GM21367 (cell line): ENCODE measurements around the gene BANF2.

Experiments
- ATAC-seq: cut with Tn5 transposase; IDR thresholded peaks from one replicate; pipeline ENCODE4 v1.9.1; 2021; ENCODE audit not compliant: unreplicated experiment

BANF2 gene

DNA sequence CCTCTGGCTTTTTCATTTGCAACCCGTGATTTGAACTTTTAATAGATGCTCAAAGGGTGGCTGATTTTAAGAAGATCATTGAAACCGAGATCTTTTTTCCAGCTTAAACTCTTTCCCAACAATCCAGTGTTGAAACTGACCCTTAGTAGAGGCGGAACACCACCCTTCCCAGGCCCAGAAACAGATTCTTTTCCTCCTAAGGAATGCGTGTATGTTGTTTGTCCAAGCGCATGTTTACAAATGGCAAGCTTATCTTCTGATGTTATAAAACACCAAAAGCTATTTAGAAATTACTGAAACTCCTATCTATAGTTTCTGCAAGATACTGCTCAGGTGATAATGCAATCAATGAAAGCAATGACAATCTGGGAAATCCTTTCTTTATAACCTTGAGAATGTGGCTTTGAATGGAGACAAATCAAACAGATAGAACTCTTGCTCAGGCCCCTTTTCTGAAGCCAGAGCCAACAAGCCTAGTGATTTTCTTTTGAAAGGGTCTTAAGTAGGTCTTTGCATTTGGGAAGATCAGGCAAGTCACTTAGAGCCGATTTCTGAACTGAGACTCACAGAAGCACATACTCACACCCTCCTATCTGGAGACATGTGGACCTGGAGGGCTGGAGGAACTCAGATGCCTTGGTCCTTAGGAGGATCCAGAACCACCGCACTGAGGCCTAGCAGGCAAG, 9.1 kb downstream of the BANF2 start:
- no peak for ATAC-seq

DNA sequence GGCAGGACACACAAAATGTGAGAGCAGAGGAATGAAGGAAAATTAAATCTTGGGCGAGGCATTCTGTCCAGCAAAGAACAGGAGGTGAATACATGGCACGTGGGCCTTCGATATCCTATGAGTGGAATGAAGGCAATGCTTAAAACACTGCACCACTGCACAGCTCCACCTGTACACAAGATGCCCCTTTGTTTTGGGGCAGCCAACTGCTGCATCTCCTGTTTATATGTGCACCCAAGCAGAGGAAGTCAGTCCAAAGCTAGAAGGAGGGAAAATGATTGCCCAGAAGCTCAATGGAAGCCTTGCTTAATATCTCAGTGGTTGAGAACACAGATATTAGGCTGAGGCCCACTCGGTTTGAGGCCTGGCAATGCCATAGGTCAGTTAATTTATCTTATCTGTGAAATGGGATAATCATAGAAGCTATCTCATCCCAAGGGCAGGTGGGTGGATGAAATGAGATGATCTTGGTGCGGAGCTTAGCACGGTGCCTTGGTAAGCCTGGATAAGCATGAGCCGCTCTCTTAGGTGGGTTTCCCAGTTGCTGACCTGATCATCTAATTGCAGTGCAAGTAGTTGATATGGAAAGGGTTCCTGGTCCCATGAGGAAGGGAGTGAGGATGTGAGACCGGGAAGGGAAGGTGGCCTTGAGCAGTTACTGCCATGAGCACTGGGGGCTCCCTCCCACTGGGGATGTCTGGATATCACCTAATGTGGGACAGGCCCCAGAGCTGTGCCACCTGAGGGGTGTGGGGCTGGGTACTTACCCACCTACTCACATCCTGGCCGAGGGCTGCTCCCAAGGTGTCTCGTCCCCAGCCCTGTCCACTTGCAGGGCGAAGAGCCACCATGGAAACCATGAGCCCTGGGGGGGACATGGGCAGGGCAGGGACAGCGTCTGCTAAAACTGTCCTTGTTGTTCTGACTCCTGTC, 9.9 kb downstream of the BANF2 start:
- ATAC-seq: no peak

DNA sequence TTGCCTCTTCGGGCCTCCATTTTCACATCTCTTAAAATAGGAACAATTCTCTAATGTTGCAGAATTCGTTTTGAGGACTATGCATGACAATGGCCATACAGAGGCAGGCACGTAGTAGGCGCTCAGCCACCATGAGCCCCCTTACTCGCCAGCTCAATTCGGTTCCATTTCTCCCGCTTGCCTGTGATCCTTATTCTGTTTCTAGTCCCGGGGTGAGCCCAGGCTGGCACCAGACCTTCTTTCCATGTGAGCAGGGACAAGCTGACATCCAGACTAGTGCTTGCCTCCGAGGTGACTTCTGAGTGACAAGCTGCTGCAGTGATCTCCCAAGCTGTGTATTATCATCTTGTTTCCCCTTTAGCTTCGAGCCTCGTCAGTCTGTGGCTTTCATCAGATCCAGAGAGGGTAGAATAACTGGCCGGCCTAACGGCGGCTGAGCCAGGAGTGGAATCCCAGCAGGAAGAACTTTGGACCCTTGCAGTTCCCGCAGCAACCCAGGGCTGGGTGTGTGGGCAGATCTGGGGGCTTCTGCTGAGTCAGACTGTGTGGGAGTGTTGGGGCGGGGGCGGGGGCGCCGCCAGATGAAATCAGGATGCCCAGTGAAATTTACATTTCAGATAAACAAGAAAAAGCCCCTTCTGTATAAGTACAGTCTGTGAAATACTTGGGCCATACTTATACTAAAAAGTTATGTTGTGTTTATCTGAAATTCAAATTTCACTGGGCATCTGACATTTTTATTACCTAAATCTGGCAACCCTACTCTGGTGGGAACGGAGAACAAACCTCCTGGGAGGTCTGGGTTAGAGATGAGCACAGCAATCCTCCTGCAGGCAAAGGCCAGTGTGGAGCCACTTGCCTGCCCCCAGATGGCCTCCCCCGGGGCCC, 10.9 kb downstream of the BANF2 start:
- ATAC-seq: no peak

DNA sequence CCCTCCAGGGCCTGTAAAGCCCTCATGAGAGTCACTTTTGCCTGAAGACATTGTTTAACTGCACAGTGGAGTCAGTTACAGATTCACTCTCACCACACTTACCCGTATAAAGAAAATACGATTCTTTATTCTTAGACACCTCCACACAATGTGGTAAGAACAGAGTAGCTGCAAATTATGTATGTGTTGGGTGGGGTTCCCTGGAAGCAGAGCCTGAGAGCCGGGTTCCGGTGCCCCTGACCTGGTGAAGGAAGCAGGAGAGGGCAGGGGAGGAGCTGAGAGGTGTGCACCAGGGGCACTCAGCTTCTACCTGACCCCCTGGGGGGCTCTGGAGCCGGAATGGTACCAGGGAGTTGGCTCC, 11.5 kb downstream of the BANF2 start:
- no peak for ATAC-seq

DNA sequence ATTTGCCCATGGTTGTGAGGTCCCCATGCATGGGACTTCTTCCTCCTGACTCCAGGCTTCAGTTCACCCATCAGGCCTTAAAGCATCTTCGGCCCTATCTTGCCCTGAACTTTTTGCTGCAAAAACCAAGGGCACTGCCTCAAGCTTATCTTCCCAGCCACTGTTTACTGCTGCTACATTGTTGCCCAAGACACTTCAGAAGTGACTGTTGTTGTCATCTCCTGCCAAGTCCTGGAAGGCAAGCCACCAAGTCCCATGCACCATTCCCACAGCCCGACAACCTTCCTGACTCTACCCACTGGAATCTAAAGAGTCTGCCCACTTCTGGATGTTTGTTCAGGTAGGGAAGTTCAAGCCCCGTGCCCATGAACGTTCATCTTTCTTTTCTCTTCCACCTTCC, 12.4 kb downstream of the BANF2 start:
- no peak for ATAC-seq

DNA sequence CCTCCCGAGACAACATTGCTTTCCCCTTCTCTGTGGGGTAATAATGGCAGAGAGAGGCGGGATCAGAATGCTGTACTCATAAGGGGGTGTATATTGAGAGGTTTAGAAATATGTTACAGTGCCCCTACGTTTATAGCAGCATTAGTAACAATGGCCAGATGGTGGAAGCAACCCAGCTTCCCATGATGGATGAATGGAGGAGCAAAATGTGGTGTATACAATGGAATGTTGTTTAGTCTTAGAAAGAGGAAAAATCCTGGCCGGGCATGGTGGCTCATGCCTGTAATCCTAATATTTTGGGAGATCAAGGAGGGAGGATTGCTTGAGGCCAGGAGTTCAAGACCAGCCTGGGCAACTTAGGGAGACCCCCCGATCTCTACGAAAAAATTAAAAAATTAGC, 12.9 kb downstream of the BANF2 start:
- no peak for ATAC-seq

DNA sequence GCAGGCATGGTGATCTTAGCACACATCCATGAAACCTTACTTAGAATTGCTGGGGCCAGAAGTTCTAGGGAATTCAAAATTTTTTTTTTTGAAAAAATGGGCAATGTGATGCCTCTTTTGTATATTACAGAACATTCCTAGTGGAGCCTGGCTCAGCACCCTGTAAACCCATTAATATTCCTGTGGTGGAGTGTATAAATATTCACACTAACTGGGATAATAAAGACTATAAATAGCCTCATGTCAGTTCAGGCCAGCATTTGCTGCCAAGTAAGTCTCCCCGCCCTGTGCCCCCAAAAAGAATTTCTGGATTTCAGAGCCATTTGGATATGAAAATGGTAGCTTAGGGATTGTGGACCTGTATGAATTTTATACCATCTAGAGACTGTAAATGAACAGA, 14.8 kb downstream of the BANF2 start:
- ATAC-seq: no peak

DNA sequence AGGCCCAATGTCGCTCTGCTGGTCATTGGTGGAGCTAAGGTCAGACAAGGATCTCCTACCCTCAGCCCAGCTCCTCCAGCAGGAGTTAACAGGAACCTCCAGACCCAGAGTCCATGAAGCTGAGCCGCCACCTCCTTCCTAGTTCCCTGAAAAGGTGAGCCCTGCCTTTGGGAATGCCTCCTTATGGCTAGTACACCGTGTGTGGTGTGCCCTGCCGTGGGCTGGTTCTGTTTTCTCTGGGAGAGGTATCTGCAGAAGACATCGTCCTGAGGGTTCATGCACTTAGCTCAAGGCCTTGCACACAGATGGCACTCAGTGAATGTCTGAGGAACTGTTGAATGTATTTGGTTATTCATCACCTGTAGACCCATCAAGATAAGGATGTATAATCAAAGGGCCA, 15.3 kb downstream of the BANF2 start:
- ATAC-seq: no peak

DNA sequence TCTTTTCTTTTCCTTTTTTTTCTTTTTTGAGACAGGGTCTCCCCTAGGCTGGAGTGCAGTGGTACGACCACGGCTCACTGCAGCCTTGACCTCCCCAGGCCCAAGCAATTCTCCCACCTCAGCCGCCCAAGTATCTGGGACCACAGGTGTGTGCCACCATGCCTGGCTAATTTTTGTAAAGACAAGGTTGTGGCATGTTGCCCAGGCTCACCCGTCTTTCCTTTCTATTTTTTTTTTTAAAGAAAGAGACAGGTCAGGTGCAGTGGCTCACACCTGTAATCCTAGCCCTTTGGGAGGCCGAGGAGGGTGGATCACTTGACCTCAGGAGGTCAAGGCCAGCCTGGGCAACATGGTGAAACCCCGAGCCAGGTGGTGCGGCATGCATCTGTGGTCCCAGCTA, 16.6 kb downstream of the BANF2 start:
- no peak for ATAC-seq

DNA sequence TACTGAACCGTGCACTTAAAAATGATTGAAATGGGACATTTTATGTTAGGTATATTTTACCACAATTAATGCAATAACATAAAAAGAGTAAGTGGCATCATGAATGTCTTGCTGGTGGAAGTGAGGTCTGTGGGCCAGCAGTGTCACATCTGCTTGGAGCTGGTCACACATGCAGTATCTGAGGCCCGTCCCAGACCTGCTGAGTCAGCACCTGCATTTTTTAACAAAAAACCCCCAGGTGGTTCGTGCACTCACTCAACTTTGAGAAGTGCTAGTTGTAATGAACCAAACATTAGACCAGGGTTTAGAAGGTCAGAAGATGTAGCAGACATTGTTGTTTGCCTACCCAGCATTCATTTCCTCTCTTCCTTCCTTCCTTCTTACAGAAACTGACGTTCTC, 21.0 kb downstream of the BANF2 start:
- ATAC-seq: no peak

DNA sequence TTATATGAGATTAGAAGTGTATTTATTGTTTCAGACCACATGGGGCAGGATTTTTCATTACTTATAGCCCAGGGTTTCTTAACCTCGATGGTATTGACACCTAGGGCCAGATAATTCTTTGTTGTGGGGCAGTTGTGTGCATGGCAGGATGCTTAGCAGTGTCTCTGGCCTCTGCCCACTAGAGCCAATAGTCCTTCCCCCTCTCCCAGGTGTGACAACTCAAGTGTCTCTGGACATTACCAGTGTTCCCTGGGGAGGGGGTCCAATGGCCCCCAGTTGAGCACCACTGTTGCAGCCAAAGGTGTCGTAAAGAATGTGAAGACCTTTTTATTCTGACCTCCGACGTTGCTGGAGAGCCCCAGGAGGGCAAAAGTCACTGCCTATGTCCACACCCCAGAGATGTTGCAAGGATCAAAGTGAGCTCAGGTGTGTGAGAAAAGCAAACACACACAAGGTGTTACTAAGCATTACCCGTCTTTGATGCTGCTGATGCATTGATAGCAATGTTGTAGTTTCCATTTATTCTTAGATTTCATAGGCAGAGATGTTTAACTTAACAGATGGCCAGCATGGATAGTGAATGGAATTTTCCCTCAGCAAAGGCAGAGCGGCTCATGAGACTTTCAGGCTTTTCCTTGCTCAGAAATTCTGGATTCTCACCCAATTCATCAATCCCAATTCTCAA, 22.2 kb downstream of the BANF2 start:
- ATAC-seq: no peak

DNA sequence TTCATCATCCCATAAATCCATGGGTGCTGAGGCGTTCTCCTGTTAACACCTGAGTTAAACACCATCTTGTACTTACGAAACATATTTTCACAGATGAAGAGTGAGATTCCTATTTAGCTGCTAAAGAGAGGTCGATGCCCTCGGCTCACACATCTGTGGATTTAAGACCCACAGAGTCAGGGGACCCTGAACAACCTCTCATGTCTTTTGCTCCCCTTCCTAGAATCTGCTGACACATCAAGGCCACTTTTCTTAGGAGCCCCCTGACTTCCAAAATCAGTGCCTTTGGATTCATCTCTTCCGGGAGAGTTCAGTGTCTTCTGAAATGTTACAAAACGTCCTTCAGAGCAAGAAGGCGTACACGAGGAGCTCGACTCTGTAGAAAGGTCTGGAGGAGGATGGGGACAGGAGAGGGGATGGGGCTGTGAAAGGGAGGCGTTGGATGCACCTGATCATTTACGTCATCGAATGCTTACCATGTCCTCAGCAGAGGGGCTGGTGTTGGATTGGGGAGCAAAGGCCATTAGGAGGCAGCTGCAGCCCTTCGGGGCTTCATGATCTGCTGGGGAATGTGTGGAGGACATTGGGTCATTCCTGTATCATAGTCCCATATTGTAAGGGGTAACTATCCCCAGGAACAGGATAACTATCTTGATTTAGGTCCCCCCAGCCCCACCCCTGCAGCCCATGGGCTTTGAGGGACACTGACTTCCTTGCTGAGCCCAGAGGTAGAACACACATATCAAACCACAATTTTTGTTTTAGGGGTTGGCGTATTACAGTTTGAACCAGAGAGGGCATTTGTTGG, 22.9 kb downstream of the BANF2 start:
- no peak for ATAC-seq

DNA sequence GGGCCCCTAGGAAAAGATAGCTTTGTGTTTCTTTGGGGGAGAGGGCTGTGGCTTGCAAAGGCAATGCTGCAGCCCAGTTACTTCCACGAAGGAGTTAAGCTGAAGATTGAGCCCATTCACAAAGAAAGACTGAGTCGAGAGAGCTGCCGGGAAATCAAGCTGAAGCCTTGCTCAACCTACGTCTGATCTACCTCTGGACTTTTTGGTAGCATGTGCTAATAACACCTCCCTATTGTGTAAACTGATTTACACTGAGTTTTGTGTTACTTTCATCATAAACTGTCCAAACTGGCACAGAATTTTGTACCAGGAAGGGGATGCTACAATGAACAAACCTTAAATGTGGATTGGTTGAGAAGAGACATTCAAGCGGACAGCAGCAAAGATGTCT, 23.5 kb downstream of the BANF2 start:
- ATAC-seq: no peak

DNA sequence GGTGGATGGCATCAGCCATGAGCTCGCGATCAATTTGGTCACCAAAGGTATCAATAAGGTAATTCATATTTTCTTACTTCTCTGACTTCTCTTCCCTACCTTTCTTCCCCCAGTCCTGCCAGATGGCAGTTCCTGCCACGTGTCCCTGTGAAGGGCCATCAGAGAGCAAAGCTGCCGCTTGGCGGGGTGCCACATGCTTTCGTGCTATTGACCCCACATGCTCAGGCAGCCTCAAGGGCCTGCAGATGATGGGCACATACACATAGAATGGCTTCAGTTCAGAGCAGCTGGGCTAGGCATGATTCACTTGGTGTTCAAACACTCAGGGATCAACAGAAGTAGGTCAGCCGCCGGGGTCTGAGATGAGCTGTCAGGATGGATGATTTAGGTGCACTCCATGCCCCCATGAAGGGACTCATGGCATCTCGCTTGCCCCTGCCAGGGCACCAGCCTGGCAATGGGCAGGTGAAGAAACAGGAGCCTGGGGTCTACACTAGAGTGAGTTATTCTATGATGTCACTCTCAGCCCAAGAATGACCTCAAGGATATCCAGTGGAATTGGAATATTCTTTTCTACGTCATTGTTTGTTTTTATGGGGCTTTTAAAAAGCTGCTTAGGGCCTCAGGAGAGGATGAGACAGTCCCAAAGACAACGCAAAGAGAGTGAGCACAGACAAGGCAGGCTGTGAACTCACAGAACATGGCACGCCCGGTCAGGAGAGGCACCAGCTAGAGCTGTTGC, 25.5 kb downstream of the BANF2 start:
- ATAC-seq: no peak

DNA sequence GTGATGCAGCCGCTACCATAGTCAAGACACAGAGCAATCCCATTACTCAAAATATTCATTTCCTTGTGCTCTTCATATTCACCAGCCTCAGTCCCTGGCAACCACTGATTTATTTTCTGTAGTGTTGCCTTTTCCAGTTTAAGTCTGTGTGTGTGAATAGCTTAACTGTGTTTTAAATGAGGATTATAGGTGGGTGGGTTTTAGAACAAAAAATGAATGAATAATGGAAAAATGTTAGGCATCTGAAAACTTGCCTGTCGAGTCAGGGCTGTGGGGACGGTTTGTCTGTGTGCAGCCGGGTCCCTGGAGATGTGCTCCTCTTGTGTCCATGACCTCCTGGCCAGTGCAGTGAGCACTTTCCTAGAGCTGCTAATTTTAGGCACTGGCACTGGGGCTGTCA, 27.1 kb downstream of the BANF2 start:
- no peak for ATAC-seq

DNA sequence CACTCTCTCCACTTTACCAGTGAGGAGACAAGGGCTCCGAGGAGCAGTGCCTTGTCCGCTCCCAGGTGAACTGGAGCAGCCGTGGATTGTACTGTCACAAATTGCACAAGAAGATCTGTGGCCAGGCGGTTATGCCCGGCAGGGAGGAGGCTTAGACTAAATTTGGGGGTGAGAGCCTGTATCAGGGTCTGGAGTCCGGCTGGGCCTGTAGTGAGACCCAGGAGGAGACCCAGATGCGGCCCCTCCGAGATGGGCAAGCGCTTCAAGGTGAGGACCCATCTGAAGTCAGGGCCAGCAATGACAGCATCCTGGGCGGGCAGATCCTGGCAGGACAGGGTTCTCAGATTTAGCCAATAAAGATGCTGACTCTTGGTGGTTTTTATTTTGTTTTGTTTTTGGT, 27.6 kb downstream of the BANF2 start:
- no peak for ATAC-seq

DNA sequence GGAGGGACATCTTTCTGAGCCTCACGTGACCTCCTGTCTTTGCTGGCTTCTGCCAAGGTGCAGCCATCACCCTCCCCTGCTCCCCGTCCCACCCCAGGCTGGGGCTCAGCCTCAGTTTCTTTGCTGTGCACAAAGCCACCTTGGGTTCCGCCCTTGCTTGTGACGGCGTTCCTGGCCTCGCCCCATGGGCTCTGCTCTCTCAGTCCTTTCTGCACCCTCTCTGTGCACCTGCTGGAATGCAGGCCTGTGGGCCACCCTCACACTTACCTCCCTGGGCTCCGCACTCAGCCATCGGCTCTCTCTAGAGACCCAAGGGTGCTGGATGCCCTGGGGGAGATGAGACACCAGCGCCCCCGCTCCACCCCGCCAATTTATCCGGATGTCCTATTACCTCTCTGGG, 28.3 kb downstream of the BANF2 start:
- no peak for ATAC-seq

DNA sequence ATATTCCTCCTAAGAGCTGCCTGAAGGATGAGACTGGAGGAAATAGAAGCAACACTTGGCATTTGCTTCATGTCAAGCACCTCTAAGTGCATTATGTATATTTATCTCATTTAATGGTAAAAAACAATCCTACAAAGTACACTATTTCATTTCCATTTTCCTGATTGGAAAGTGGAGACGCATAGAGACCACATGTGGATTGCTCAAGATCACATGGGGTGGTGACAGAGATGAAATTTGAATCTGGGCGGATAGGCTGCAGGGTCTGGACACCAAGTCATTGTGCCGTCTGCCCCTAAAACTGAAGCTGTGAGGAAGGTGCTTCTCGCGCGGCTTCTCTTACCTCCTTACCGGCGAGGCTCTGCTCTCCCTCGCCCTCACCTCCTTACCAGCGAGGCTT, 30.3 kb downstream of the BANF2 start:
- no peak for ATAC-seq

DNA sequence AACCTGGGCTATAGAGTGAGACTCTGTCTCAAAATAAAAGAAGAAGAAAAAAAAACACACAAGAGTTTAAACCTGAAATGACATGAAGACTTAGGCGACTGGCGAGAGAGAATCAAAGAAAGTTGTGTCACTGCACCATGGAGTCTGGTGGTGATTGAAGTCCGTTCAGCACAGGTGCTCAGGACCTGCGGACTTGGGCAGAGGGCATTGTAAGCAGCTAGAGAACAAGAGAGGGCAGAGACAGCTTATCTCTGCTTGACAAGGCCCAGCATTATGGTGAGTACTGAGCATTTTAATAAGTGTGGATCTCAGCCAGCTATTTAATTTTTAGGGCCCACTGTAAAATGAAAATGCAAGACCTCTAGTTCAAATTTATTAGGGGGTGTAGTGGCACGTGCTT, 31.5 kb downstream of the BANF2 start:
- no peak for ATAC-seq
